ENCODE measurements around the gene RIPPLY2. TPM values are rescaled to one million over a fixed set of nuclear protein-coding genes. Genes with fewer than 3 reads are reported as not detected.

The RIPPLY2 gene
- polyA plus RNA-seq, 1 of the 3 experiments (the other 2 are of a cell fraction): 0.33 TPM

- H3K27me3 ChIP-seq (ENCODE audit: insufficient read depth): no peaks in the 10 kb centered on the region
- no peaks in the 10 kb centered on the region for H3K79me2 ChIP-seq (ENCODE audit: insufficient read depth)
- no peaks in the 10 kb centered on the region for H3K36me3 ChIP-seq (replicated peaks in 1 of 2; ENCODE audit: control insufficient read depth in 1 of 2, insufficient read depth in 2 of 2, low read length in 1 of 2)
- CTCF ChIA-PET: no interaction called here
- H3K4me1 ChIP-seq (ENCODE audit: control insufficient read depth in 1 of 2, insufficient read depth in 2 of 2, low read depth in 1 of 2, low read length in 1 of 2): no peaks in the 10 kb centered on the region; a peak in 2 of 4 replicates
- no peaks in the 10 kb centered on the region for H3K9me3 ChIP-seq
- POLR2A ChIA-PET: no interaction called here
- no peaks in the 10 kb centered on the region for H3F3A ChIP-seq (replicated peaks; ENCODE audit: insufficient read depth)
- no peak overlapping the region for H3K4me3 ChIP-seq (ENCODE audit: low read depth in 2 of 2, low read length in 1 of 2)
- H3K27ac ChIP-seq (ENCODE audit: low read depth in 2 of 2, low read length in 1 of 2): no peak overlapping the region
- no peak overlapping the region for H2AFZ ChIP-seq (ENCODE audit: low read depth)
- DNase-seq: no peak
- H3K9ac ChIP-seq: no peak overlapping the region
- 42% methylated on average over 2 of the region's 2 CpGs for WGBS (ENCODE audit: low lambda C conversion rate)
- TF ChIP-seq GATA2 (CRISPR knock-in tag; IDR thresholded peaks at IDR 0.05) (no peak), POLR2AphosphoS5 (IDR thresholded peaks at IDR 0.05; ENCODE audit: low read depth, low read length) (no peak), JUND (IDR thresholded peaks at IDR 0.05) (no peak), RXRA (IDR thresholded peaks at IDR 0.05; ENCODE audit: borderline replicate concordance, low read depth) (no peak), TAF1 (IDR thresholded peaks at IDR 0.05; ENCODE audit: borderline replicate concordance, low read depth, low read length) (no peak), RCOR1 (IDR thresholded peaks at IDR 0.05; ENCODE audit: low read length) (no peak), REST (IDR thresholded peaks at IDR 0.05; ENCODE audit: low read depth, low read length) (no peak), FOXM1 (IDR thresholded peaks at IDR 0.05; ENCODE audit: low read depth) (no peak), YY1 (IDR thresholded peaks at IDR 0.05; ENCODE audit: low read depth) (no peak), FOSL2 (IDR thresholded peaks at IDR 0.05; ENCODE audit: borderline replicate concordance, low read depth) (no peak), NFIC (IDR thresholded peaks at IDR 0.05; ENCODE audit: borderline replicate concordance) (no peak), MAX (IDR thresholded peaks at IDR 0.05; ENCODE audit: low read depth) (no peak), RFX5 (IDR thresholded peaks at IDR 0.05; ENCODE audit: low read length) (no peak), IRF3 (IDR thresholded peaks at IDR 0.05; ENCODE audit: low read depth, low read length) (no peak)
- no peaks in the 10 kb centered on the region for H4K20me1 ChIP-seq (ENCODE audit: insufficient read depth)
- no peaks in the 10 kb centered on the region for H3K9me2 ChIP-seq
- no peak overlapping the region for H3K4me2 ChIP-seq
Observed at GRCh38 chr6:83827050-83827449, 26.1 kb upstream of the RIPPLY2 start.

GRCh38 chr6:83838727-83839126 is 14.4 kb upstream of the RIPPLY2 start:
- H3K4me3 ChIP-seq (ENCODE audit: low read depth in 2 of 2, low read length in 1 of 2): no peak overlapping the region
- H3K27me3 ChIP-seq (ENCODE audit: insufficient read depth): no peaks in the 10 kb centered on the region
- ChIA-PET POLR2A (no interaction called here), CTCF (interaction anchor here (1.6 kb wide), 1 partner anchor 14 kb away, joined by 3 read pairs; the partner anchor contains the start of gene RIPPLY2)
- H3K4me1 ChIP-seq (ENCODE audit: control insufficient read depth in 1 of 2, insufficient read depth in 2 of 2, low read depth in 1 of 2, low read length in 1 of 2): no peaks in the 10 kb centered on the region
- 49% methylated on average over 6 of the region's 6 CpGs for WGBS (ENCODE audit: low lambda C conversion rate)
- no peaks in the 10 kb centered on the region for H3K36me3 ChIP-seq (replicated peaks in 1 of 2; ENCODE audit: control insufficient read depth in 1 of 2, insufficient read depth in 2 of 2, low read length in 1 of 2)
- no peak overlapping the region for H3K9ac ChIP-seq
- H4K20me1 ChIP-seq (ENCODE audit: insufficient read depth): no peaks in the 10 kb centered on the region
- H3K27ac ChIP-seq (ENCODE audit: low read depth in 2 of 2, low read length in 1 of 2): no peak overlapping the region
- no peak for DNase-seq
- no peak overlapping the region for H2AFZ ChIP-seq (ENCODE audit: low read depth)
- no peaks in the 10 kb centered on the region for H3K9me2 ChIP-seq
- H3K79me2 ChIP-seq (ENCODE audit: insufficient read depth): no peaks in the 10 kb centered on the region
- no peaks in the 10 kb centered on the region for H3F3A ChIP-seq (replicated peaks; ENCODE audit: insufficient read depth)
- no peaks in the 10 kb centered on the region for H3K9me3 ChIP-seq
- H3K4me2 ChIP-seq: no peak overlapping the region
- TF ChIP-seq JUND (IDR thresholded peaks at IDR 0.05): no peak
- no peak for TF ChIP-seq TEAD4 (IDR thresholded peaks at IDR 0.05; ENCODE audit: borderline replicate concordance, insufficient read depth)
- TF ChIP-seq RFX5 (IDR thresholded peaks at IDR 0.05; ENCODE audit: low read length): no peak
- TF ChIP-seq MXI1 (IDR thresholded peaks at IDR 0.05; ENCODE audit: low read depth, low read length): no peak
- no peak for TF ChIP-seq RAD21 (IDR thresholded peaks at IDR 0.05; ENCODE audit: low read length)
- no peak for TF ChIP-seq USF2 (IDR thresholded peaks at IDR 0.05; ENCODE audit: borderline replicate concordance, low read depth, low read length)
- TF ChIP-seq FOSL2 (IDR thresholded peaks at IDR 0.05; ENCODE audit: borderline replicate concordance, low read depth): no peak
- TF ChIP-seq YY1 (IDR thresholded peaks at IDR 0.05; ENCODE audit: low read depth): no peak
- no peak for TF ChIP-seq CTCF (IDR thresholded peaks at IDR 0.05)
- no peak for TF ChIP-seq TAF1 (IDR thresholded peaks at IDR 0.05; ENCODE audit: borderline replicate concordance, low read depth, low read length)
- TF ChIP-seq TCF12 (IDR thresholded peaks at IDR 0.05): no peak
- TF ChIP-seq CHD2 (IDR thresholded peaks at IDR 0.05; ENCODE audit: low read length, partially characterized antibody): no peak
- TF ChIP-seq FOXM1 (IDR thresholded peaks at IDR 0.05; ENCODE audit: low read depth): no peak
